WTC11 (cell line): Measurements from ENCODE around the gene TMC6. TPM values are rescaled to one million over a fixed set of nuclear protein-coding genes. Genes with fewer than 3 reads are reported as not detected.
A peak's percentile ranks its signal among the peaks of the same experiment; 100 is the strongest.

Experiments
- ATAC-seq: fragments of 200-7000 bp; cut with Tn5 transposase; 2 replicates; pipeline ENCODE4 v1.10.0; 2021; ENCODE audit warnings: mild to moderate bottlenecking, moderate library complexity
- CTCF ChIA-PET: fragments of 300-600 bp; sonication (Branson Sonifier 250); formaldehyde crosslinking; loops from one replicate; lab custom pipeline; 2021; ENCODE audit warnings: antibody characterized with exemption; lab: Charles Lee
- POLR2A ChIA-PET: fragments of 350-600 bp; sonication (Branson Sonifier 250); formaldehyde crosslinking; loops from one replicate; lab custom pipeline; 2021; ENCODE audit warnings: antibody characterized with exemption; lab: Charles Lee
- DNase-seq: peaks from one replicate; pipeline ENCODE4 v3.0.0; 2021; ENCODE audit warnings: low spot score
- H3K27ac Mint-ChIP-seq: 2 replicates; pipeline ENCODE4 v1.8.0; 2021; ENCODE audit warnings: mixed read lengths
- H3K27me3 Mint-ChIP-seq: 2 replicates; pipeline ENCODE4 v1.8.0; 2021; ENCODE audit warnings: low read depth, mild to moderate bottlenecking, moderate library complexity, mixed read lengths
- H3K36me3 Mint-ChIP-seq: 2 replicates; pipeline ENCODE4 v1.8.0; 2021; ENCODE audit warnings: mixed read lengths
- H3K4me1 Mint-ChIP-seq: 2 replicates; pipeline ENCODE4 v1.8.0; 2022; ENCODE audit warnings: mixed read lengths
- H3K4me3 Mint-ChIP-seq: 2 replicates; pipeline ENCODE4 v1.8.0; 2021; ENCODE audit warnings: mild to moderate bottlenecking, moderate library complexity, mixed read lengths
- H3K9me3 Mint-ChIP-seq: 2 replicates; pipeline ENCODE4 v1.8.0; 2021; ENCODE audit warnings: mixed read lengths
- CBFB ChIP-seq: sonication (generic); formaldehyde crosslinking; IDR thresholded peaks from 2 replicates; pipeline ENCODE4 v1.8.1; 2022; ENCODE audit warnings: mild to moderate bottlenecking, low read depth, missing genetic modification reagents
- CREB1 ChIP-seq: sonication (generic); formaldehyde crosslinking; IDR thresholded peaks from 2 replicates; pipeline ENCODE4 v1.8.0; 2023; ENCODE audit warnings: mild to moderate bottlenecking, missing genetic modification reagents
- GABPB1 ChIP-seq: sonication (generic); formaldehyde crosslinking; IDR thresholded peaks from 2 replicates; pipeline ENCODE4 v1.8.1; 2023; ENCODE audit warnings: mild to moderate bottlenecking, missing genetic modification reagents
- GRHL2 ChIP-seq: fragments of 250-450 bp; sonication (Bioruptor Pico); IDR thresholded peaks from 2 replicates; pipeline ENCODE4 v1.8.0; 2022; ENCODE audit warnings: mild to moderate bottlenecking, moderate library complexity; ENCODE audit not compliant: insufficient replicate concordance, severe bottlenecking
- GTF2I ChIP-seq: fragments of 250-450 bp; sonication (Bioruptor Pico); conservative IDR thresholded peaks from 2 replicates; pipeline ENCODE4 v1.4.0; 2021; ENCODE audit warnings: mild to moderate bottlenecking
- NFYB ChIP-seq: sonication (generic); formaldehyde crosslinking; conservative IDR thresholded peaks from 2 replicates; pipeline ENCODE4 v1.8.0; 2022; ENCODE audit warnings: low read depth, missing genetic modification reagents
- SMAD3 ChIP-seq: sonication (generic); formaldehyde crosslinking; IDR thresholded peaks from 2 replicates; pipeline ENCODE4 v1.8.0; 2022; ENCODE audit warnings: missing genetic modification reagents, mild to moderate bottlenecking, borderline replicate concordance
- TEAD4 ChIP-seq: sonication (generic); formaldehyde crosslinking; IDR thresholded peaks from 2 replicates; pipeline ENCODE4 v1.8.0; 2022; ENCODE audit warnings: mild to moderate bottlenecking, missing genetic modification reagents
- TP53 ChIP-seq: sonication (generic); formaldehyde crosslinking; IDR thresholded peaks from 2 replicates; pipeline ENCODE4 v1.8.1; 2023; ENCODE audit warnings: mild to moderate bottlenecking, missing genetic modification reagents
- total RNA-seq: library from RNA; stranded (reverse); gene quantifications from 3 replicates; pipeline ENCODE4 v1.2.3, GENCODE V29; 2021
- TF ChIP-seq, protein P1 (sequence below): sonication (generic); formaldehyde crosslinking; IDR thresholded peaks from 2 replicates; pipeline ENCODE4 v1.8.0; 2022; ENCODE audit warnings: mild to moderate bottlenecking, missing genetic modification reagents
- TF ChIP-seq, protein P2 (sequence below): sonication (generic); formaldehyde crosslinking; IDR thresholded peaks from 2 replicates; pipeline ENCODE4 v1.8.0; 2022; ENCODE audit warnings: missing genetic modification reagents
- TF ChIP-seq, protein P3 (sequence below): sonication (generic); formaldehyde crosslinking; IDR thresholded peaks from 2 replicates; pipeline ENCODE4 v1.8.0; 2022; ENCODE audit warnings: mild to moderate bottlenecking, missing genetic modification reagents
- TF ChIP-seq, protein P4 (sequence below): sonication (generic); formaldehyde crosslinking; IDR thresholded peaks from 2 replicates; pipeline ENCODE4 v1.8.0; 2023; ENCODE audit warnings: missing genetic modification reagents, mild to moderate bottlenecking, borderline replicate concordance
- TF ChIP-seq, protein P5 (sequence below): fragments of 250-450 bp; sonication (Bioruptor Pico); conservative IDR thresholded peaks from 2 replicates; pipeline ENCODE4 v1.9.0; 2021; ENCODE audit warnings: mild to moderate bottlenecking

The TMC6 gene
- total RNA-seq, 1 experiment from 2014 or later = 120 TPM

DNA sequence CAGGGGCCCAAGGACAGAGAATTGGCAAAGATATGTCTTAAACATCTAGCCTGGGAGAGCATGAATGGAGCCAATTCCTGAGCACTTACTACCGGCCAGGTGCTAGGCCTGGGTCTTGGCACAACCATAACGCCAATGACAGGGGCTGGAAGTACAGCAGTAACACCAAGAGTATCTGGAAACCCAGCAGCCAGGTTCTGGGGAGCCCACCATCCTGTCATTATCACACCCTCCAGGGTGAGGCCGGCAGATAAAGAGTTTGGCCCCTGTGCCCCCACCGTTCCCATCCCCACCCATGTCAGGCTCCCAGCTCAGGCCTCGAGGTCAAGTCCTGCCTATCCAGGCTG is 1.5 kb upstream of the TMC6 start (continued):
- no peak for TF ChIP-seq NFYB (CRISPR knock-in tag)
- no peak for TF ChIP-seq TEAD4

DNA sequence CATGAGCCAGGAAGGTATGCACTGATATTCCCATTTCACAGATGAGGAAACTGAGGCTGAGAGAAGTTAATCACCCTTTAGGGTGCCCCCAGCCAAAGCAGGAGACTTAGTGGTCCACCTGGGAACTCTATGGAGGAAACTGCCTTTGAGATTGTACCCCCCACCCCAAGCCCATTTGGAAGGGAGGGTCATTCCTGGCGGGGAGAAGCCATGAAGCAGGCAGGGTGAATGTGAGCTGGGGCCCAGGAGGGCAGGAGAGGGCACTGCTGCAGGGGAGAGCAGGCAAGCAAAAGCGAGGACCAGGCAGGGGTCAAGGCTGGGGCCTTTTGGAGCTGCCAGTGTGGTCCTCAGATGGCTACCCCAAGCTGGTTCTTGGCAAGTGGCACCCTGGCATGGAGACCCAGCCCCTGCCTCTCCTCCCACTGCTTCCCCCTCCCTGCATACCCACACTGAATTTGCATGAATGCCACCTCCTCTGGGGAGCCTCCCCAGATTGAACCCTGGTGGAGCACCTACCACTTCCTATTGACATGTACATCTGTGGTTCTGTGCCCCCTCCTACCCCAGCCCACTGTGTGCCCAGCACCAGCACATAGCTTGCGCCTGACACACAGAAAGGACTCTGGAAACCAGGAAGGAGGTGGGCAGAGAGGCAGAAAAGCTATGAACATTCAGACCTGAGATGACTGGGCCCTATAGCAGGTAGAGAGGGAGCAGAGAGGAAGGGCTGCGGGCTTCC is 965 bp upstream of the TMC6 start:
- H3K36me3 Mint-ChIP-seq = no peaks in the 10 kb centered on the region
- peaks cover 34% of the 10 kb centered on the region for H3K4me1 Mint-ChIP-seq
- 0 out of 2 replicates have a peak, but pooled peaks have one; percentile 14 for TF ChIP-seq GTF2I (CRISPR knock-in tag)
- TF ChIP-seq GABPB1 = 0 out of 2 replicates have a peak, but pooled peaks have one; percentile 17
- TF ChIP-seq, protein P1, sequence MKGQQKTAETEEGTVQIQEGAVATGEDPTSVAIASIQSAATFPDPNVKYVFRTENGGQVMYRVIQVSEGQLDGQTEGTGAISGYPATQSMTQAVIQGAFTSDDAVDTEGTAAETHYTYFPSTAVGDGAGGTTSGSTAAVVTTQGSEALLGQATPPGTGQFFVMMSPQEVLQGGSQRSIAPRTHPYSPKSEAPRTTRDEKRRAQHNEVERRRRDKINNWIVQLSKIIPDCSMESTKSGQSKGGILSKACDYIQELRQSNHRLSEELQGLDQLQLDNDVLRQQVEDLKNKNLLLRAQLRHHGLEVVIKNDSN = no peak
- TF ChIP-seq, all 79 proteins: peak for 2
- DNase-seq = no peak
- ChIA-PET CTCF (interaction anchor here (0.6 to 4.6 kb wide), 8 partner anchors 10 to 579 kb away, joined by 3 to 65 read pairs (median 5); no protein-coding TSS in a partner anchor), POLR2A (interaction anchor here (0.9 kb wide), 1 partner anchor 47 kb away, joined by 3 read pairs; no protein-coding TSS in a partner anchor)
- Mint-ChIP-seq H3K9me3 (no peaks in the 10 kb centered on the region), H3K4me3 (peak overlapping the region; percentile 72), H3K27me3 (peaks cover 17% of the 10 kb centered on the region), H3K27ac (no peak overlapping the region; the same call in 1 of the 2 replicates)
- ATAC-seq = no peak

DNA sequence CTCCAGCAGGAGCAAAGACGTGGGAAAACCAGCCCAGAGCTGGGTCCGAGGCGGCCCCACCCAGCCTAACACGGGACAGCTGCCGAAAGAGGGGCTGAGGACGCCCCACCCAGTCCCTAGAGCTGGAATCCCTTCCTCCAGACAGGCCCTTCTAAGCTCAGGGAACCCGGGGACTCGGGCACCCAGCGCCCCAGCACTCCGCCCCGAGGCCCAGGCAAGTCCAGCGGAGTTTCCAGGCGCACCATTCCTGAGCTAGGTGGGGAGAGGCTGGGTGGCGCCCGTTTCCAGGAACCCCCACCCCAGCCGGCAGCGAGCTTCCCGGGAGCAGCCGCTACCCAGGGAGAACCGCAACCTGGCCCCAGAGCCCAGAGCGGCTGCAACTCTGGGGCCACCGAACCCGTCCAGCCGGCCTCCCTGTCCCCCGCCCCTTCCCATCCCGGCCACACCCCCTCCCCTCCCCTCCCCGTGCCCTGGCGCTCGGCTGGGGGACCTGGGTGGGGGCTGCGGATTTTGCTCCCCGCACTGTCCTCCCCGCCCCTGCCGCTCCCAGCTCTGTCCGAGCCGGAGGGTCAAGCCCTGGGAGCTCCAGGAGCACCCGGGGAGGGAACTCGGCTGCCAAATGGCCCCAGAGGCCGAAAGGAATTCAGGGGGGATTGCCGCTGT is 536 bp downstream of the TMC6 start:
- Mint-ChIP-seq H3K9me3 (no peaks in the 10 kb centered on the region), H3K4me3 (peak overlapping the region; percentile 80), H3K4me1 (peaks cover 29% of the 10 kb centered on the region), H3K27ac (no peak overlapping the region), H3K27me3 (peaks cover 10% of the 10 kb centered on the region), H3K36me3 (peaks cover 8% of the 10 kb centered on the region)
- ChIA-PET POLR2A (interaction anchor here (0.5 to 1.8 kb wide), 7 partner anchors 12 to 907 kb away, joined by 3 to 6 read pairs (median 4); partner anchors contain the start of genes AFMID, TK1 and TNRC6C), CTCF (interaction anchor here (0.8 to 4.6 kb wide), 11 partner anchors 10 to 123 kb away, joined by 3 to 65 read pairs (median 5); partner anchors contain the start of genes AFMID and TK1)
- TF ChIP-seq SMAD3 (CRISPR knock-in tag) = no peak
- TF ChIP-seq, protein P2, sequence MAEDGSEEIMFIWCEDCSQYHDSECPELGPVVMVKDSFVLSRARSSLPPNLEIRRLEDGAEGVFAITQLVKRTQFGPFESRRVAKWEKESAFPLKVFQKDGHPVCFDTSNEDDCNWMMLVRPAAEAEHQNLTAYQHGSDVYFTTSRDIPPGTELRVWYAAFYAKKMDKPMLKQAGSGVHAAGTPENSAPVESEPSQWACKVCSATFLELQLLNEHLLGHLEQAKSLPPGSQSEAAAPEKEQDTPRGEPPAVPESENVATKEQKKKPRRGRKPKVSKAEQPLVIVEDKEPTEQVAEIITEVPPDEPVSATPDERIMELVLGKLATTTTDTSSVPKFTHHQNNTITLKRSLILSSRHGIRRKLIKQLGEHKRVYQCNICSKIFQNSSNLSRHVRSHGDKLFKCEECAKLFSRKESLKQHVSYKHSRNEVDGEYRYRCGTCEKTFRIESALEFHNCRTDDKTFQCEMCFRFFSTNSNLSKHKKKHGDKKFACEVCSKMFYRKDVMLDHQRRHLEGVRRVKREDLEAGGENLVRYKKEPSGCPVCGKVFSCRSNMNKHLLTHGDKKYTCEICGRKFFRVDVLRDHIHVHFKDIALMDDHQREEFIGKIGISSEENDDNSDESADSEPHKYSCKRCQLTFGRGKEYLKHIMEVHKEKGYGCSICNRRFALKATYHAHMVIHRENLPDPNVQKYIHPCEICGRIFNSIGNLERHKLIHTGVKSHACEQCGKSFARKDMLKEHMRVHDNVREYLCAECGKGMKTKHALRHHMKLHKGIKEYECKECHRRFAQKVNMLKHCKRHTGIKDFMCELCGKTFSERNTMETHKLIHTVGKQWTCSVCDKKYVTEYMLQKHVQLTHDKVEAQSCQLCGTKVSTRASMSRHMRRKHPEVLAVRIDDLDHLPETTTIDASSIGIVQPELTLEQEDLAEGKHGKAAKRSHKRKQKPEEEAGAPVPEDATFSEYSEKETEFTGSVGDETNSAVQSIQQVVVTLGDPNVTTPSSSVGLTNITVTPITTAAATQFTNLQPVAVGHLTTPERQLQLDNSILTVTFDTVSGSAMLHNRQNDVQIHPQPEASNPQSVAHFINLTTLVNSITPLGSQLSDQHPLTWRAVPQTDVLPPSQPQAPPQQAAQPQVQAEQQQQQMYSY (CRISPR knock-in tag) = peak; percentile 47; the same call in 1 of the 2 replicates
- ATAC-seq (peak; percentile 23), DNase-seq (peak; percentile 61)

DNA sequence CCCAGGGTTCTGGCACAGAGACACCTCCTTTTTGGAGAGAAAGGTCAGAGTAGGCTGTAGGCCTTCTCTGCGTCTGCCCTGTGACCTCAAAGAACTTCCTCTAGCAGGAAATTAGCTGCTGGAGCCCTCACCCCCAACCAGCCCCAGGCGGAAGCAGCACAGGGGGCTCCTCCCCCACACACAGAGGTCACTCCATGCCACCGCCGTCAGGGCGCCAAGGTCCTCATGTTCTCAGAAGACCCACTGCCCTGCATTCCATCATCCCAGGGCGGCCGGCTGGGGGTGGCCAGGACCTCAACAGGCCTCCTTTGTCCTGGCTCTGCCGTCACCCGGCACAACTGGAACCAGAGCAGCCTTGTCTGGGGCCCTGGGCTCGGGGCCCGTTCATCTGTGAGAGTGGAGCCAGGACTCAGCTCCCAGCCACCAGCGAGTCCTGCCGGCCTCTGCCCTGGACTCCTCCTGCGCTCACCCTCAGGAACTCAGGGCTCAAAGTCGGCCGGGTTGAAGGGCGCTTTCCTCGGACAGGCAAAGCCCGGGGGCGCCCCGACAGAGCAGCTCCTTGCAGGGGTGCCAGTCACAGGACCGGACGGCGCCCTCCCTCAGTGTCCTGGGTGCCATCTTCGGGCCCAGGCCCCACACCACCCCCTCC is 1.2 kb downstream of the TMC6 start:
- H3K27ac Mint-ChIP-seq = peak overlapping the region; percentile 41
- H3K9me3 Mint-ChIP-seq = no peaks in the 10 kb centered on the region
- H3K36me3 Mint-ChIP-seq = peaks cover 14% of the 10 kb centered on the region
- DNase-seq (no peak), ATAC-seq (peak; percentile 1; the same call in 1 of the 2 replicates)
- H3K27me3 Mint-ChIP-seq = peaks cover 4% of the 10 kb centered on the region; the same call in 1 of the 2 replicates
- H3K4me1 Mint-ChIP-seq = peaks cover 26% of the 10 kb centered on the region
- CTCF ChIA-PET = interaction anchor here (0.8 to 4.6 kb wide), 10 partner anchors 11 to 124 kb away, joined by 3 to 65 read pairs (median 4); partner anchors contain the start of genes AFMID and TK1
- H3K4me3 Mint-ChIP-seq = peak overlapping the region; percentile 80
- POLR2A ChIA-PET = interaction anchor here (0.5 to 1.8 kb wide), 6 partner anchors 13 to 906 kb away, joined by 3 to 6 read pairs (median 4); partner anchors contain the start of genes AFMID, TK1 and TNRC6C
- TF ChIP-seq TP53 (CRISPR knock-in tag) (no peak), CBFB (CRISPR knock-in tag) (no peak), GABPB1 (peak; percentile 20; the same call in 1 of the 2 replicates), GRHL2 (CRISPR knock-in tag) (no peak), CREB1 (0 out of 2 replicates have a peak, but pooled peaks have one; percentile 48)
- TF ChIP-seq, protein P3, sequence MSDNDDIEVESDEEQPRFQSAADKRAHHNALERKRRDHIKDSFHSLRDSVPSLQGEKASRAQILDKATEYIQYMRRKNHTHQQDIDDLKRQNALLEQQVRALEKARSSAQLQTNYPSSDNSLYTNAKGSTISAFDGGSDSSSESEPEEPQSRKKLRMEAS (CRISPR knock-in tag) = no peak
- TF ChIP-seq, protein P4, sequence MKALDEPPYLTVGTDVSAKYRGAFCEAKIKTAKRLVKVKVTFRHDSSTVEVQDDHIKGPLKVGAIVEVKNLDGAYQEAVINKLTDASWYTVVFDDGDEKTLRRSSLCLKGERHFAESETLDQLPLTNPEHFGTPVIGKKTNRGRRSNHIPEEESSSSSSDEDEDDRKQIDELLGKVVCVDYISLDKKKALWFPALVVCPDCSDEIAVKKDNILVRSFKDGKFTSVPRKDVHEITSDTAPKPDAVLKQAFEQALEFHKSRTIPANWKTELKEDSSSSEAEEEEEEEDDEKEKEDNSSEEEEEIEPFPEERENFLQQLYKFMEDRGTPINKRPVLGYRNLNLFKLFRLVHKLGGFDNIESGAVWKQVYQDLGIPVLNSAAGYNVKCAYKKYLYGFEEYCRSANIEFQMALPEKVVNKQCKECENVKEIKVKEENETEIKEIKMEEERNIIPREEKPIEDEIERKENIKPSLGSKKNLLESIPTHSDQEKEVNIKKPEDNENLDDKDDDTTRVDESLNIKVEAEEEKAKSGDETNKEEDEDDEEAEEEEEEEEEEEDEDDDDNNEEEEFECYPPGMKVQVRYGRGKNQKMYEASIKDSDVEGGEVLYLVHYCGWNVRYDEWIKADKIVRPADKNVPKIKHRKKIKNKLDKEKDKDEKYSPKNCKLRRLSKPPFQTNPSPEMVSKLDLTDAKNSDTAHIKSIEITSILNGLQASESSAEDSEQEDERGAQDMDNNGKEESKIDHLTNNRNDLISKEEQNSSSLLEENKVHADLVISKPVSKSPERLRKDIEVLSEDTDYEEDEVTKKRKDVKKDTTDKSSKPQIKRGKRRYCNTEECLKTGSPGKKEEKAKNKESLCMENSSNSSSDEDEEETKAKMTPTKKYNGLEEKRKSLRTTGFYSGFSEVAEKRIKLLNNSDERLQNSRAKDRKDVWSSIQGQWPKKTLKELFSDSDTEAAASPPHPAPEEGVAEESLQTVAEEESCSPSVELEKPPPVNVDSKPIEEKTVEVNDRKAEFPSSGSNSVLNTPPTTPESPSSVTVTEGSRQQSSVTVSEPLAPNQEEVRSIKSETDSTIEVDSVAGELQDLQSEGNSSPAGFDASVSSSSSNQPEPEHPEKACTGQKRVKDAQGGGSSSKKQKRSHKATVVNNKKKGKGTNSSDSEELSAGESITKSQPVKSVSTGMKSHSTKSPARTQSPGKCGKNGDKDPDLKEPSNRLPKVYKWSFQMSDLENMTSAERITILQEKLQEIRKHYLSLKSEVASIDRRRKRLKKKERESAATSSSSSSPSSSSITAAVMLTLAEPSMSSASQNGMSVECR = peak; percentile 67; the same call in 1 of the 2 replicates
- TF ChIP-seq, protein P5, sequence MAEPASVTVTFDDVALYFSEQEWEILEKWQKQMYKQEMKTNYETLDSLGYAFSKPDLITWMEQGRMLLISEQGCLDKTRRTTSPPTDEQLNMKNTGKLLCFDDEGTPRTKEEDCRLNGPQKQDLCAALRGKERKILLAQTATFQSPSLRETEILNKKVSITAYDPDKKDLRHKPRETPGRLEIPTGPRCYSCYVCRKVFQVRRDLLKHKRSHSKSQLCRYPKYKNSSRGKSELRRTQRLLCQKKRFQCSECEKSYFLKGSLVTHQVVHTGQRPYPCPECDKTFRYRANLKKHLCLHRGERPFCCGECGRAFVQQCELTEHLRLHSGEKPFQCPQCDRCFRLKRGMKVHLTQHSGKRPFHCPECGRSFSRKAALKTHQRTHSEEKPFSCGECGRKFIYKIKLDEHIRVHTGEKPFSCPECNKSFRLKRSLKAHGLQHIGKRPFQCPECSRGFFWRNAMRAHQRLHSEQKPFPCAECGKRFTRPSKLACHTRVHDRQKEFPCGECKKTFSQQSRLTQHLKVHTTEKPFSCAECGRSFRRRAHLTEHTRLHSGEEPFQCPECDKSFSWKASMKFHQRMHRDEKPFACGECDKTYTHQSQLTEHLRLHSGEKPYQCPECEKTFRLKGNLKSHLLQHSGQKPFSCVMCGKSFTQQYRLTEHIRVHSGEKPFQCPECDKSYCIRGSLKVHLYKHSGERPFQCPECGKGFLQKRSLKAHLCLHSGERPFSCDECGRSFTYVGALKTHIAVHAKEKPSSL (CRISPR knock-in tag) = no peak
